ENCODE results near the gene BAK1. TPM values are rescaled to one million over a fixed set of nuclear protein-coding genes. Genes with fewer than 3 reads are reported as not detected.
"Not testable (repeated sequence)": the region's sequence is repeated elsewhere in the genome, so short reads cannot be mapped to it uniquely, and the experiment has no call there.

BAK1 gene
- total RNA-seq, 2 donors from 2014 or later: 13.8 to 14.0 TPM

GRCh38 chr6:33566182-33567084, 13.6 kb downstream of the BAK1 start:
- H3K27me3 ChIP-seq (replicated peaks; ENCODE audit: insufficient read depth): no peaks in the 10 kb centered on the region
- ATAC-seq (ENCODE audit: insufficient number of reproducible peaks, low FRiP score, low read depth) (no peak), DNase-seq (ENCODE audit: low spot score) (no peak)
- H3K4me3 ChIP-seq: no peak overlapping the region
- peaks cover 0 to under 1% of the 10 kb centered on the region in 2 donors for H3K4me1 ChIP-seq (ENCODE audit: control insufficient read depth in 1 of 2, low read depth in 2 of 2)
- no peak for TF ChIP-seq CTCF (IDR thresholded peaks at IDR 0.05)
- H3K27ac ChIP-seq: no peak overlapping the region
- H3K36me3 ChIP-seq: no peaks in the 10 kb centered on the region
- no peaks in the 10 kb centered on the region for H3K9me3 ChIP-seq

DNA sequence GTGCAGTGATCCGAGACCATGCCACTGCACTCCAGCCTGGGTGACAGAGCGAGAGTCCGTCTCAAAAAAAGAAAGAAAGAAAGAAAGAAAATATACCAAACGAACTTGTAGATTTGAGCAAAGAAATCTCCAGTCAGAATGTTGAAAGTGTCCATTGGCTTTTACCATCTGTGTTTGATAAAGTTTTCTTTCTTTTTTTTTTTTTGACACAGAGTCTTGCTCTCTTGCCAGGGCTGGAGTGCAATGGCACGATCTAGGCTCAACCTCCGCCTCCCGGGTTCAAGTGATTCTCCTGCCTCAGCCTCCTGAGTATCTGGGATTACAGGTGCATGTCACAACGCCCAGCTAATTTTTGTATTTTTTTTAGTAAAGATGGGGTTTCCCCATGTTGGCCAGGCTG, 21.3 kb downstream of the BAK1 start:
- Histone ChIP-seq H3K9me3 (no peaks in the 10 kb centered on the region), H3K36me3 (no peaks in the 10 kb centered on the region), H3K27me3 (replicated peaks; ENCODE audit: insufficient read depth) (no peaks in the 10 kb centered on the region), H3K27ac (no peak overlapping the region), H3K4me3 (no peak overlapping the region), H3K4me1 (ENCODE audit: control insufficient read depth in 1 of 2, low read depth in 2 of 2) (no peaks in the 10 kb centered on the region)
- no peak for DNase-seq (ENCODE audit: low spot score)
- no peak for TF ChIP-seq CTCF (IDR thresholded peaks at IDR 0.05)
- ATAC-seq (ENCODE audit: insufficient number of reproducible peaks, low FRiP score, low read depth): no peak

- Histone ChIP-seq H3K36me3 (no peaks in the 10 kb centered on the region), H3K9me3 (no peaks in the 10 kb centered on the region)
- TF ChIP-seq CTCF (IDR thresholded peaks at IDR 0.05): no peak
Measured at GRCh38 chr6:33557376-33557775, 22.7 kb downstream of the BAK1 start.

DNA sequence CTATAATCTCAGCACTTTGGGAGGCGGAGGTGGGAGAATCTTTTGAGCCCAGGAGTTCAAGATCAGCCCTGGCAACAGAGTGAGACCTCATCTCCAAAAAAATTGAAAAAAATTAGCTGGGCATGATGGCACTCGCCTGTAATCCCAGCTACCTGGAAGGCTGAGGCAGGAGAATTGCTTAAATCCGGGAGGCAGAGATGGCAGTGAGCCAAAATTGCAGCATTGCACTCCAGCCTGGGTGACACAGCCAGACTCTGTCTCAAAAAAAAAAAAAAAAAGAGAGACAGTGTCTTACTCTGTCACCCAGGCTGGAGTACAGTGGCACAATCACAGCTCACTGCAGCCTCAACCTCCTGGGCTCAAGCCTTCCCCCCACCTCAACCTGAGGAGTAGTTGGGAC, 27.2 kb downstream of the BAK1 start:
- ATAC-seq (ENCODE audit: insufficient number of reproducible peaks, low FRiP score, low read depth); H3K27me3 ChIP-seq (replicated peaks; ENCODE audit: insufficient read depth); H3K9me3 ChIP-seq; H3K36me3 ChIP-seq; H3K27ac ChIP-seq; H3K4me1 ChIP-seq (ENCODE audit: control insufficient read depth in 1 of 2, low read depth in 2 of 2); H3K4me3 ChIP-seq; DNase-seq (ENCODE audit: low spot score): not testable (repeated sequence)

More at GRCh38 chr6:33557376-33557775, 22.7 kb downstream of the BAK1 start:
- no peak overlapping the region for H3K4me3 ChIP-seq
- no peak overlapping the region for H3K27ac ChIP-seq
- ATAC-seq (ENCODE audit: insufficient number of reproducible peaks, low FRiP score, low read depth) (no peak), DNase-seq (ENCODE audit: low spot score) (no peak)
- no peaks in the 10 kb centered on the region for H3K27me3 ChIP-seq (replicated peaks; ENCODE audit: insufficient read depth)
- no peaks in the 10 kb centered on the region for H3K4me1 ChIP-seq (ENCODE audit: control insufficient read depth in 1 of 2, low read depth in 2 of 2)

GRCh38 chr6:33552252-33552651, 27.8 kb downstream of the BAK1 start:
- no peaks in the 10 kb centered on the region for H3K27me3 ChIP-seq (replicated peaks; ENCODE audit: insufficient read depth)
- TF ChIP-seq CTCF (IDR thresholded peaks at IDR 0.05): no peak

More at GRCh38 chr6:33552252-33552651, 27.8 kb downstream of the BAK1 start:
- Histone ChIP-seq H3K4me1 (ENCODE audit: control insufficient read depth in 1 of 2, low read depth in 2 of 2) (no peaks in the 10 kb centered on the region), H3K9me3 (no peaks in the 10 kb centered on the region), H3K27ac (no peak overlapping the region), H3K36me3 (no peaks in the 10 kb centered on the region), H3K4me3 (no peak overlapping the region)
- no peak for ATAC-seq (ENCODE audit: insufficient number of reproducible peaks, low FRiP score, low read depth)
- DNase-seq (ENCODE audit: low spot score): no peak

Measured in thoracic aorta (tissue), 2 donors.